HEK293 (cell line): ENCODE measurements around the gene PTPRN2.

ENCODE experiments used
- HOXA7 ChIP-seq: sonication (generic); formaldehyde crosslinking; IDR thresholded peaks from 2 replicates; pipeline ENCODE4 v1.8.1; 2022; ENCODE audit warnings: missing genetic modification reagents, borderline replicate concordance
- RBAK ChIP-seq: fragments of 450-650 bp; formaldehyde crosslinking; IDR thresholded peaks from 2 replicates; pipeline ENCODE4 v1.5.1; 2016; ENCODE audit warnings: missing biosample characterization, missing genetic modification characterization
- SP2 ChIP-seq: fragments of 450-650 bp; formaldehyde crosslinking; IDR thresholded peaks from 2 replicates; pipeline ENCODE4 v1.5.1; 2016; ENCODE audit warnings: missing biosample characterization, missing genetic modification characterization
- ZNF132 ChIP-seq: fragments of 450-650 bp; formaldehyde crosslinking; IDR thresholded peaks from 2 replicates; pipeline ENCODE4 v1.5.1; 2017; ENCODE audit warnings: missing biosample characterization, missing genetic modification characterization, borderline replicate concordance
- ZNF140 ChIP-seq: fragments of 450-650 bp; formaldehyde crosslinking; IDR thresholded peaks from 2 replicates; pipeline ENCODE4 v1.5.1; 2016; ENCODE audit warnings: missing biosample characterization, missing genetic modification characterization
- ZNF169 ChIP-seq: fragments of 450-650 bp; formaldehyde crosslinking; IDR thresholded peaks from 2 replicates; pipeline ENCODE4 v1.5.1; 2016; ENCODE audit warnings: missing biosample characterization, missing genetic modification characterization
- ZNF274 ChIP-seq, 2 experiments: fragments of 200-500 bp in 1 of 2; fragments of 450-650 bp in 1 of 2; sonication (Bioruptor generic) in 1 of 2; formaldehyde crosslinking in 1 of 2; IDR thresholded peaks; 2 replicates each; pipeline versions ENCODE4 v1.5.1 to v1.6.1; 2014 to 2016; ENCODE audit warnings: borderline replicate concordance in 1 of 2, inconsistent platforms in 1 of 2, low read length in 1 of 2, missing biosample characterization in 1 of 2, missing genetic modification characterization in 1 of 2
- ZNF391 ChIP-seq: fragments of 450-650 bp; formaldehyde crosslinking; IDR thresholded peaks from 2 replicates; pipeline ENCODE4 v1.5.1; 2016; ENCODE audit warnings: low read depth, missing biosample characterization, missing genetic modification characterization, borderline replicate concordance
- ZSCAN30 ChIP-seq: fragments of 450-650 bp; IDR thresholded peaks from 2 replicates; pipeline ENCODE4 v1.5.1; 2018; ENCODE audit warnings: missing biosample characterization, mild to moderate bottlenecking, missing genetic modification characterization, moderate library complexity
- TF ChIP-seq, protein P1 (sequence below): fragments of 450-650 bp; formaldehyde crosslinking; IDR thresholded peaks from 2 replicates; pipeline ENCODE4 v1.5.1; 2016; ENCODE audit warnings: missing biosample characterization, missing genetic modification characterization
- TF ChIP-seq, protein P2 (sequence below): fragments of 450-650 bp; formaldehyde crosslinking; IDR thresholded peaks from 2 replicates; pipeline ENCODE4 v1.5.1; 2017; ENCODE audit warnings: missing biosample characterization, missing genetic modification characterization
- TF ChIP-seq, protein P3 (sequence below): fragments of 450-650 bp; formaldehyde crosslinking; IDR thresholded peaks from 2 replicates; pipeline ENCODE4 v1.5.0; 2017; ENCODE audit warnings: missing biosample characterization, missing genetic modification characterization, borderline replicate concordance
- TF ChIP-seq, protein P4 (sequence below): fragments of 450-650 bp; formaldehyde crosslinking; IDR thresholded peaks from 2 replicates; pipeline ENCODE4 v1.5.1; 2016; ENCODE audit warnings: missing biosample characterization, missing genetic modification characterization

DNA sequence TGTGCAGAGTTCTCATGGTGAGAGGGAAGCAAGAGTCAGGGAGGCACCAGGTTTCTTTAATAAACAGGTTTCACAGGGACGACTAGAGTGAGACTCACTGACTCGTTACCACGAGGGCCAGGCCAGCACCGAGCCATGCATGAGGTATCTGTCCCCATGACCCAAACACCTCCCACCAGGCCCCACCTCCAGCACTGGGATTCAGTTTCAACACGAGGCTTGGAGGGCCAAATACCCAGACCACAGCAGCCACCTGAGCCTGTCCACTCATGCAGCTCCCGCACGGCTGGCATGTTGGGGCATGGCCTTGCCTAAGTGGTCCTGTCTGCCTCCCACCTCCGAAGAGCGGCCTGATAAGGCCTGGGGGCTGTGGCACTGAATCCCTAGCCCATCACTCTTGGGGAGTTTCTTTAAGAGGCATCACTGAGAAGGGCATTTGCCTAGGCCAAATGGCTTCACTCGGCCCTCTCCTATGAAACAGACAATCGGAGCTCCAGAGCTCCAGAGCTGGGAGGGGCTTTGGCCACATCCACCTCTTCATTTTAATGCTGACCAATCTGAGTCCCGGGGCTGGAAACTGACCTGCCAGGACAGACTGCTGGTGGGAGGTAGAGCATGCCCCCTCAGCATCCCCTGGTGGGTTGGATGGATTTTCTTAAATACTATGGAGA lies 1093.0 kb downstream of the PTPRN2 start:
- no peak for TF ChIP-seq ZNF274 (IDR thresholded peaks at IDR 0.05; ENCODE audit: low read length)
- no peak for TF ChIP-seq ZNF274 (tag by site-specific recombination; IDR thresholded peaks at IDR 0.05; ENCODE audit: borderline replicate concordance)
- no peak for TF ChIP-seq SP2 (tag by site-specific recombination)
- TF ChIP-seq, protein P1, sequence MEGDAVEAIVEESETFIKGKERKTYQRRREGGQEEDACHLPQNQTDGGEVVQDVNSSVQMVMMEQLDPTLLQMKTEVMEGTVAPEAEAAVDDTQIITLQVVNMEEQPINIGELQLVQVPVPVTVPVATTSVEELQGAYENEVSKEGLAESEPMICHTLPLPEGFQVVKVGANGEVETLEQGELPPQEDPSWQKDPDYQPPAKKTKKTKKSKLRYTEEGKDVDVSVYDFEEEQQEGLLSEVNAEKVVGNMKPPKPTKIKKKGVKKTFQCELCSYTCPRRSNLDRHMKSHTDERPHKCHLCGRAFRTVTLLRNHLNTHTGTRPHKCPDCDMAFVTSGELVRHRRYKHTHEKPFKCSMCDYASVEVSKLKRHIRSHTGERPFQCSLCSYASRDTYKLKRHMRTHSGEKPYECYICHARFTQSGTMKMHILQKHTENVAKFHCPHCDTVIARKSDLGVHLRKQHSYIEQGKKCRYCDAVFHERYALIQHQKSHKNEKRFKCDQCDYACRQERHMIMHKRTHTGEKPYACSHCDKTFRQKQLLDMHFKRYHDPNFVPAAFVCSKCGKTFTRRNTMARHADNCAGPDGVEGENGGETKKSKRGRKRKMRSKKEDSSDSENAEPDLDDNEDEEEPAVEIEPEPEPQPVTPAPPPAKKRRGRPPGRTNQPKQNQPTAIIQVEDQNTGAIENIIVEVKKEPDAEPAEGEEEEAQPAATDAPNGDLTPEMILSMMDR (tag by site-specific recombination), result no peak
- no peak for TF ChIP-seq ZSCAN30
- TF ChIP-seq, protein P2, sequence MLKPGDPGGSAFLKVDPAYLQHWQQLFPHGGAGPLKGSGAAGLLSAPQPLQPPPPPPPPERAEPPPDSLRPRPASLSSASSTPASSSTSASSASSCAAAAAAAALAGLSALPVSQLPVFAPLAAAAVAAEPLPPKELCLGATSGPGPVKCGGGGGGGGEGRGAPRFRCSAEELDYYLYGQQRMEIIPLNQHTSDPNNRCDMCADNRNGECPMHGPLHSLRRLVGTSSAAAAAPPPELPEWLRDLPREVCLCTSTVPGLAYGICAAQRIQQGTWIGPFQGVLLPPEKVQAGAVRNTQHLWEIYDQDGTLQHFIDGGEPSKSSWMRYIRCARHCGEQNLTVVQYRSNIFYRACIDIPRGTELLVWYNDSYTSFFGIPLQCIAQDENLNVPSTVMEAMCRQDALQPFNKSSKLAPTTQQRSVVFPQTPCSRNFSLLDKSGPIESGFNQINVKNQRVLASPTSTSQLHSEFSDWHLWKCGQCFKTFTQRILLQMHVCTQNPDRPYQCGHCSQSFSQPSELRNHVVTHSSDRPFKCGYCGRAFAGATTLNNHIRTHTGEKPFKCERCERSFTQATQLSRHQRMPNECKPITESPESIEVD (tag by site-specific recombination), result no peak
- TF ChIP-seq HOXA7, result no peak
- no peak for TF ChIP-seq RBAK
- no peak for TF ChIP-seq ZNF132 (tag by site-specific recombination)
- TF ChIP-seq, protein P3, sequence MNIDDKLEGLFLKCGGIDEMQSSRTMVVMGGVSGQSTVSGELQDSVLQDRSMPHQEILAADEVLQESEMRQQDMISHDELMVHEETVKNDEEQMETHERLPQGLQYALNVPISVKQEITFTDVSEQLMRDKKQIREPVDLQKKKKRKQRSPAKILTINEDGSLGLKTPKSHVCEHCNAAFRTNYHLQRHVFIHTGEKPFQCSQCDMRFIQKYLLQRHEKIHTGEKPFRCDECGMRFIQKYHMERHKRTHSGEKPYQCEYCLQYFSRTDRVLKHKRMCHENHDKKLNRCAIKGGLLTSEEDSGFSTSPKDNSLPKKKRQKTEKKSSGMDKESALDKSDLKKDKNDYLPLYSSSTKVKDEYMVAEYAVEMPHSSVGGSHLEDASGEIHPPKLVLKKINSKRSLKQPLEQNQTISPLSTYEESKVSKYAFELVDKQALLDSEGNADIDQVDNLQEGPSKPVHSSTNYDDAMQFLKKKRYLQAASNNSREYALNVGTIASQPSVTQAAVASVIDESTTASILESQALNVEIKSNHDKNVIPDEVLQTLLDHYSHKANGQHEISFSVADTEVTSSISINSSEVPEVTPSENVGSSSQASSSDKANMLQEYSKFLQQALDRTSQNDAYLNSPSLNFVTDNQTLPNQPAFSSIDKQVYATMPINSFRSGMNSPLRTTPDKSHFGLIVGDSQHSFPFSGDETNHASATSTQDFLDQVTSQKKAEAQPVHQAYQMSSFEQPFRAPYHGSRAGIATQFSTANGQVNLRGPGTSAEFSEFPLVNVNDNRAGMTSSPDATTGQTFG (tag by site-specific recombination), result no peak
- TF ChIP-seq, protein P4, sequence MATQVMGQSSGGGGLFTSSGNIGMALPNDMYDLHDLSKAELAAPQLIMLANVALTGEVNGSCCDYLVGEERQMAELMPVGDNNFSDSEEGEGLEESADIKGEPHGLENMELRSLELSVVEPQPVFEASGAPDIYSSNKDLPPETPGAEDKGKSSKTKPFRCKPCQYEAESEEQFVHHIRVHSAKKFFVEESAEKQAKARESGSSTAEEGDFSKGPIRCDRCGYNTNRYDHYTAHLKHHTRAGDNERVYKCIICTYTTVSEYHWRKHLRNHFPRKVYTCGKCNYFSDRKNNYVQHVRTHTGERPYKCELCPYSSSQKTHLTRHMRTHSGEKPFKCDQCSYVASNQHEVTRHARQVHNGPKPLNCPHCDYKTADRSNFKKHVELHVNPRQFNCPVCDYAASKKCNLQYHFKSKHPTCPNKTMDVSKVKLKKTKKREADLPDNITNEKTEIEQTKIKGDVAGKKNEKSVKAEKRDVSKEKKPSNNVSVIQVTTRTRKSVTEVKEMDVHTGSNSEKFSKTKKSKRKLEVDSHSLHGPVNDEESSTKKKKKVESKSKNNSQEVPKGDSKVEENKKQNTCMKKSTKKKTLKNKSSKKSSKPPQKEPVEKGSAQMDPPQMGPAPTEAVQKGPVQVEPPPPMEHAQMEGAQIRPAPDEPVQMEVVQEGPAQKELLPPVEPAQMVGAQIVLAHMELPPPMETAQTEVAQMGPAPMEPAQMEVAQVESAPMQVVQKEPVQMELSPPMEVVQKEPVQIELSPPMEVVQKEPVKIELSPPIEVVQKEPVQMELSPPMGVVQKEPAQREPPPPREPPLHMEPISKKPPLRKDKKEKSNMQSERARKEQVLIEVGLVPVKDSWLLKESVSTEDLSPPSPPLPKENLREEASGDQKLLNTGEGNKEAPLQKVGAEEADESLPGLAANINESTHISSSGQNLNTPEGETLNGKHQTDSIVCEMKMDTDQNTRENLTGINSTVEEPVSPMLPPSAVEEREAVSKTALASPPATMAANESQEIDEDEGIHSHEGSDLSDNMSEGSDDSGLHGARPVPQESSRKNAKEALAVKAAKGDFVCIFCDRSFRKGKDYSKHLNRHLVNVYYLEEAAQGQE (tag by site-specific recombination), result no peak
- no peak for TF ChIP-seq ZNF140 (tag by site-specific recombination)
- TF ChIP-seq ZNF169 (tag by site-specific recombination), result no peak
- TF ChIP-seq ZNF391 (tag by site-specific recombination), result no peak
